Activated B cell treated with CpG ODN at 0.5 μM for 24 hours (primary cell): ENCODE measurements around the gene UCP1. TPM values are rescaled to one million over a fixed set of nuclear protein-coding genes. Genes with fewer than 3 reads are reported as not detected.

Source experiments
- ATAC-seq: fragments of 200-7000 bp; cut with Tn5 transposase; one replicate; pipeline ENCODE4 v1.10.0; 2021; ENCODE audit warnings: low read depth, mild to moderate bottlenecking, moderate library complexity
- CTCF ChIA-PET: fragments of 350-600 bp; sonication (Branson Sonifier 250); formaldehyde crosslinking; loops from one replicate; lab custom pipeline; 2021; ENCODE audit warnings: antibody characterized with exemption; lab: Charles Lee
- POLR2A ChIA-PET: fragments of 350-600 bp; sonication (Branson Sonifier 250); formaldehyde crosslinking; loops from one replicate; lab custom pipeline; 2021; ENCODE audit warnings: antibody characterized with exemption; lab: Charles Lee
- DNase-seq: peaks from one replicate; pipeline ENCODE4 v3.0.0; 2022
- H3K27ac Mint-ChIP-seq: one replicate; pipeline ENCODE4 v1.8.0; 2020; ENCODE audit warnings: mixed read lengths
- H3K27me3 Mint-ChIP-seq: one replicate; pipeline ENCODE4 v1.8.0; 2021; ENCODE audit warnings: mixed read lengths
- H3K36me3 Mint-ChIP-seq: one replicate; pipeline ENCODE4 v1.8.0; 2021; ENCODE audit warnings: low read depth, mixed read lengths
- H3K4me1 Mint-ChIP-seq: one replicate; pipeline ENCODE4 v1.8.0; 2021; ENCODE audit warnings: mixed read lengths
- H3K4me3 Mint-ChIP-seq: one replicate; pipeline ENCODE4 v1.8.0; 2020; ENCODE audit warnings: mild to moderate bottlenecking, mixed read lengths
- H3K9me3 Mint-ChIP-seq: one replicate; pipeline ENCODE4 v1.8.0; 2020; ENCODE audit warnings: mixed read lengths
- CTCF ChIP-seq: fragments of 200-600 bp; IDR thresholded peaks from one replicate; pipeline ENCODE4 v1.8.0; 2022; ENCODE audit warnings: antibody characterized with exemption, mild to moderate bottlenecking
- intact Hi-C: fragments of 100-400 bp; cut with micrococcal nuclease; formaldehyde crosslinking; loops from one replicate; pipeline ENCODE4 v1.15.1; 2024
- total RNA-seq: library from RNA; stranded (reverse); gene quantifications from 2 replicates; pipeline ENCODE4 v1.2.3, GENCODE V29; 2022

UCP1 gene
- total RNA-seq, 1 donor from 2014 or later, result not detected

- DNase-seq (no peak), ATAC-seq (no peak)
- ChIA-PET CTCF (interaction anchor here (2.1 kb wide), 1 partner anchor 52 kb away, joined by 9 read pairs; no protein-coding TSS in a partner anchor), POLR2A (interaction anchor here (1.0 to 1.7 kb wide), 2 partner anchors 9 to 186 kb away, joined by 3 to 10 read pairs; partner anchors contain the start of gene UCP1)
- Mint-ChIP-seq H3K27me3 (peaks cover 29% of the 10 kb centered on the region), H3K36me3 (no peaks in the 10 kb centered on the region), H3K4me1 (peaks cover 18% of the 10 kb centered on the region), H3K27ac (no peak overlapping the region), H3K9me3 (no peaks in the 10 kb centered on the region), H3K4me3 (no peak overlapping the region)
- intact Hi-C loops, result loop anchor here (1.0 to 5.0 kb wide), 2 partner anchors 9 to 406 kb away; partner anchors contain the start of gene MAML3
- no peak for TF ChIP-seq CTCF
Observed at GRCh38 chr4:140557831-140558435, 10.8 kb downstream of the UCP1 start.

DNA sequence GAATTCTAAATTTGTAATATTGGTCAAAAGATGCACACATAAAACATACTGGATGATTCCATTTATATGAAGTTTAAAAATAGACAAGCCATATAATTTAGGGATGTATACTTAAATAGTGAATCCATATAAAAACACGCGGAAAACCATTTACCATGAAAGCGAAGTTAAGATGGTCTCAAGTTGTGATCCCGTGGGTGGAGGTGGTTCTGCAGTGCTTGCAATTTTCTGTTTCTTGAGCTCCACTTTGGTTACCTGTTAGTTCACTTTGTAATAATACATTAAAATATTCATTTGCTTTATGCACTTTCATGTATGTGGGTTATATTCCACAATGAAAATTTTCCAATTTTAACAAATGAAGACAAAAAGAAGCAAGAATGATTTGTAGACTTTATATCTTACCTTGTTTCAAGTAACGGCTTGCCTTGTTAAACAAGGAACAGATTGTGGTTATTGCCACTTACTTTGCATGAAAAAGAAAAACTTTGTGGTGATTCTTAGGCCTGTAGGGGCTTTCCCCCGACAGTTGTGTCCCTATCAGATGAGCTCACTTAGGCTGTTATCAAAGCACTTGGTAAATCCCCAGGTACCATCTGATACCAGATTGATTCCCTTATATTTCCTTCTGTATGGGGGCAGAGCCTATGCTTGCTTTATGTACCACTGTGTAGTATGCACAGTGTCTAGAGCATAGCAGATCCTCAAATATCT is 12.2 kb downstream of the UCP1 start:
- Mint-ChIP-seq H3K9me3 (no peaks in the 10 kb centered on the region), H3K36me3 (peaks cover 5% of the 10 kb centered on the region), H3K27me3 (peaks cover 21% of the 10 kb centered on the region), H3K4me3 (peak overlapping the region; percentile 44), H3K4me1 (peaks cover 18% of the 10 kb centered on the region), H3K27ac (no peak overlapping the region)
- intact Hi-C loops, result loop anchor here (1.0 to 5.0 kb wide), 3 partner anchors 11 to 404 kb away; partner anchors contain the start of genes ELMOD2 and MAML3
- no peak for DNase-seq
- no peak for TF ChIP-seq CTCF
- POLR2A ChIA-PET, result interaction anchor here (0.7 to 1.7 kb wide), 4 partner anchors 11 to 322 kb away, joined by 3 to 10 read pairs (median 4); partner anchors contain the start of genes ELMOD2, SCOC and UCP1
- CTCF ChIA-PET, result interaction anchor here (0.9 to 2.1 kb wide), 2 partner anchors 32 to 53 kb away, joined by 3 to 9 read pairs; partner anchors contain the start of gene ELMOD2
- ATAC-seq, result peak; percentile 96

- Mint-ChIP-seq H3K4me3 (no peak overlapping the region), H3K27ac (no peak overlapping the region), H3K4me1 (no peaks in the 10 kb centered on the region), H3K27me3 (no peaks in the 10 kb centered on the region), H3K36me3 (peaks cover 19% of the 10 kb centered on the region), H3K9me3 (no peaks in the 10 kb centered on the region)
- intact Hi-C loops, result no loop called here
- DNase-seq (no peak), ATAC-seq (no peak)
- POLR2A ChIA-PET, result interaction anchor here (0.8 kb wide), 1 partner anchor 10 kb away, joined by 3 read pairs; the partner anchor contains the start of gene ELMOD2
- no peak for TF ChIP-seq CTCF
- CTCF ChIA-PET, result no interaction called here
Observed at GRCh38 chr4:140533951-140534480, 34.7 kb downstream of the UCP1 start.

- no peak for ATAC-seq
- Mint-ChIP-seq H3K27me3 (no peaks in the 10 kb centered on the region), H3K9me3 (no peaks in the 10 kb centered on the region), H3K4me1 (peaks cover 6% of the 10 kb centered on the region), H3K36me3 (peaks cover 23% of the 10 kb centered on the region), H3K4me3 (no peak overlapping the region), H3K27ac (no peak overlapping the region)
- no peak for TF ChIP-seq CTCF
- intact Hi-C loops, result no loop called here
- DNase-seq, result no peak
- ChIA-PET POLR2A (no interaction called here), CTCF (no interaction called here)
Observed at GRCh38 chr4:140529434-140529833, 39.3 kb downstream of the UCP1 start.
